Airway epithelial cell (primary cell): ENCODE data around the gene MLXIPL. TPM values are rescaled to one million over a fixed set of nuclear protein-coding genes. Genes with fewer than 3 reads are reported as not detected.

Experiments used
- total RNA-seq: library from RNA; depleted of rRNA; stranded (reverse); fragments of >200 nt; gene quantifications from 2 replicates; pipeline ENCODE4 v1.2.3, GENCODE V29; 2015

The MLXIPL gene, protein sequence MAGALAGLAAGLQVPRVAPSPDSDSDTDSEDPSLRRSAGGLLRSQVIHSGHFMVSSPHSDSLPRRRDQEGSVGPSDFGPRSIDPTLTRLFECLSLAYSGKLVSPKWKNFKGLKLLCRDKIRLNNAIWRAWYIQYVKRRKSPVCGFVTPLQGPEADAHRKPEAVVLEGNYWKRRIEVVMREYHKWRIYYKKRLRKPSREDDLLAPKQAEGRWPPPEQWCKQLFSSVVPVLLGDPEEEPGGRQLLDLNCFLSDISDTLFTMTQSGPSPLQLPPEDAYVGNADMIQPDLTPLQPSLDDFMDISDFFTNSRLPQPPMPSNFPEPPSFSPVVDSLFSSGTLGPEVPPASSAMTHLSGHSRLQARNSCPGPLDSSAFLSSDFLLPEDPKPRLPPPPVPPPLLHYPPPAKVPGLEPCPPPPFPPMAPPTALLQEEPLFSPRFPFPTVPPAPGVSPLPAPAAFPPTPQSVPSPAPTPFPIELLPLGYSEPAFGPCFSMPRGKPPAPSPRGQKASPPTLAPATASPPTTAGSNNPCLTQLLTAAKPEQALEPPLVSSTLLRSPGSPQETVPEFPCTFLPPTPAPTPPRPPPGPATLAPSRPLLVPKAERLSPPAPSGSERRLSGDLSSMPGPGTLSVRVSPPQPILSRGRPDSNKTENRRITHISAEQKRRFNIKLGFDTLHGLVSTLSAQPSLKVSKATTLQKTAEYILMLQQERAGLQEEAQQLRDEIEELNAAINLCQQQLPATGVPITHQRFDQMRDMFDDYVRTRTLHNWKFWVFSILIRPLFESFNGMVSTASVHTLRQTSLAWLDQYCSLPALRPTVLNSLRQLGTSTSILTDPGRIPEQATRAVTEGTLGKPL
- total RNA-seq = 0.07 and 0.09 TPM in 2 replicates

DNA sequence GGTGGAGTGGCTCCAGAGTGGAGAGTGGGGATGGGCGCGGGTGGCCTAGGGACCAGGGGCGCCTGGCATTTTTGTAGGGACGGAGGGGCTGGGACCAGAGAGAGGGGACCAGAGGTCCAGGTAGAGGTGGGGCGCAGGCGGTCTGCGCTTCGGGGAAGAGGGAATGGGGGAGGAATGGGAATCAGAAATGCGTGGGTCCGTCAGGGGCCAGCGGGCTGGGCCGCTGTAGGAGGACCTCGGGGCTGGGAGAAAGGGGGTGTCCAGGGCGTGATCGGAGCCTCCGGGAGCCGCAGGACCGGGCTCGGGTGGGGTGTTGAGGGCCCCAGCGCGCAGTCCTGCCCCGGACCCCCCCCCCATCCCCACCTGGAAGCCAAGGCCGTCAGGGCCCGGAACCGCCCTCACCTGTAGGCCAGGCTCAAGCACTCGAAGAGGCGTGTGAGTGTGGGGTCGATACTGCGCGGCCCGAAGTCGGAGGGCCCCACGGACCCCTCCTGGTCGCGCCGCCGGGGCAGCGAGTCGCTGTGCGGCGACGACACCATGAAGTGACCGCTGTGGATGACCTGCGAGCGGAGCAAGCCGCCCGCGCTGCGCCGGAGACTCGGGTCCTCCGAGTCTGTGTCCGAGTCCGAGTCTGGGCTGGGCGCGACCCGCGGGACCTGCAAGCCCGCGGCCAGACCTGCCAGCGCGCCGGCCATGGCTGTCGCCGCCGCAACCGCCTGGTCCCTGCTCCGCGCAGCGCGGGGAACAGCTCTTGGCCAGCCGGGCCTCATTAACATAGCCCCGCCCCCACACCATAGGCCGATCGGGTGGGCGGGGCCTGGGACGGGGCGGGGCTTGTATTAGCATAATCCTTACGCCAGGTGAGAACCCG, at the start of gene MLXIPL:
Gene MLXIPL (minus strand): TSS at position 725 of the 871 bp plus-strand sequence. CDS start 30 bp downstream, at position 695.

DNA sequence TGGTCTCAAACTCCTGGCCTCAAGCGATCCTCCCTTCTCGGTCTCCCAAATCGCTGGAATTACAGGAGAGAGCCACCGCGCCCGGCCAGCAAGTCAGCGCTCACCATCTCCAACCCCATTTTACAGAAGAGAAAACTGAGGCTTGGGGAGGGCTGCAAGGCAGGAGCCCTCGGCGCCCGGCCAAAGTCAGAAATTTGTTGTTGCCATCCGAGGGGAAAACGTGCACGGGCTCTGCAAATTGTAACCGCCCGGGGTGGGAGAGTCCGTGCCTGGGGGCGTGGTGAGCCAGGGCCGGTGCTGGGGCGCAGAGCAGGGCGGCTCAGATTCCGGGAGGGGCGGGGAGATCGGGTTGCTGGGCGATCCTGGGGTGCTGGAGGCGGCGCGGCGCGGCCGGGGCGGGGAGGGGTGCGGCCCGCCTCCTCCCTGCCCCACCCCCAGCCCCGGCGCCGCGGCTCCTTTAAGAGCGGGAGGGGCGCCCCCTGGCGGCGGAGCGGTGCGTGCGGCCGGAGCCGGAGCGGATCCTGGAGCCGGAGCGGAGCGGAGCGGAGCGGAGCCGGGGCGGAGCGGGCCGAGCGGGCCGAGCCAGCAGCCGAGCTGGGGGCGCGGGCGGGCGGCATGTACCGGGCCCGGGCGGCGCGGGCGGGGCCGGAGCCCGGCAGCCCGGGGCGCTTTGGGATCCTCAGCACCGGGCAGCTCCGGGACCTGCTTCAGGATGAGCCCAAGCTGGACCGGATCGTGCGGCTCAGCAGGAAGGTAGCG, 43.2 kb upstream of the MLXIPL start, which contains the start of gene VPS37D:
Gene VPS37D (plus strand): TSS at position 488 of the 759 bp plus-strand sequence. CDS start 128 bp downstream, at position 616.

DNA sequence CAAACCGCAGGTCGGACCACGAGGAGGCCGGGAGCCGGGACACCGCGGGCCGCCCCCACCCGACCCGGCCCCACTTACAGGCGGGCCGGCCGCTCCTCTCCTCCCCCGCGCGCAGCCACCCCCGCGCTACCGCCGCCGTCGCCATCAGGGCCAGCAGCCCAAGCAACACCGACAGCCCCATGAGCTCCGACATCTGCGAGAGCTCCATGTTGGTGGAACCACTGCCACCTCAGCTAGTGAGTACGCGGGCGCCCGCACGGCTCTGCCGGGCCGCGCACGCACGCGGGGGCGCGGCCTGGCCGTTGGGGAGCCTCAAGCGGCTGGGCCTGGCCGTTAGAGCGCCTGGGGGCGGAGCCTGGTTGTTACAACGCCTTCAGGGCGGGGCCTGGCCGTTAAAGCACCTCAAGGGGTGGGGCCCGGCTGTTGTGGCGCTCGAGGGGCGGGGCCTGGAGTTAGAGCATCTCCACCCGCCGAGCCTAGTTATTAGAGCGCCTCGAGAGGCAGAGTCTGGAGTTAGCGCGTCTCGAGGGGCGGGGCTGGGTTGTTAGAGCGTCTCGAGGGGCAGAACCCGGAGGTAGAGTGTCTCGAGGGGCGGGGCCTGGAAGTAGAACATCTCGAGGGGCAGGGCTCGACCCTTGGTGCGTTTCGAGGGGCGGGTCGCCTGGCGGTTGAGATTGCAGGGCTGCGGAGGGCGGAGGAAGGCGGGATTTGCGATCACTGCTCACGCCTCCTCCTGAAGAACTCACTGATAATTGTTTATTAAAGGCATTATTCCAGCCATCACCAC, 45.8 kb downstream of the MLXIPL start, which contains the start of gene TBL2:
Gene TBL2 (minus strand): TSS at position 238 of the 787 bp plus-strand sequence. CDS start 30 bp downstream, at position 208.

DNA sequence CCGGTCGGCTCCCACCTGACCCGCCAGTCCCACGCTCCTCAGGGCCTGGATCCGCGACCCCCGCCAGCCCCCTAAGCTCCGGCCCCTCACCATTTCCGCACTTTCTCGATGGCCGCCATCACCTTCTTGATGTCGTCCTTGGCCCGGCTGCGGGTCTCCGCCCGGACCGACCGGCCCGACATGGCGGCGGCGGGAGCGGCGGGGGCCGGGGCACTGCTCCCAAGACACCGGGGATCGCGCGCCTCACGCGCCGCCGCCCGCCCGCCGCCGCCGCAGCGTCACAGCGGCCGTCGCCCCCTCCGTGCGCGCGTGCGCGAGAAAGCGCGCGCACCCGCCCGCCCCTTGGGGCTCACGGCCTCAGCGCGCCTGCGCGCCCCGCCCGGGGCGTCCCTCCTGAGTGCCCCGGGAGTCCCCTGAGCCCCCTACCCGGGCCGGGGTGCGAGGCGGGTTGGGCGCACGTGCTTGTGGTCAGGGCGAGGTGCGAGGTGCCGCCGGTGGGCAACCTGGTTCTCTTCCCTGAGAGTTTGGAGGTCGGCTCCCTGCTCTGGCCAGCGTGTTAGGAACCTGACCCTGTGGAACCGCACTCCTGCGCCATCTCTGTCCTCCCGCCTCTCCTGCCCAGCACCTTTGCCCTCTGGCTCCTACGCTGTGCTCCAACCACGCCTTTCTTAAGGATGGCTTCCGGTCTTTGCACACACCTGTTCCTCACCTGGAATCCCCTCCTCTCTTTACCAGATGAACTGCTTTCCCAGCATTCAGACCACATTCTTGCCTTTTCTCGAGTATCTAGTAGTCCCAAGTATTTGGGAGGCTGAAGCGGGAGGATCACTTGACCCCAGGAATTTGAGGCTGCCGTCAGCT, 66.7 kb downstream of the MLXIPL start, which contains the start of gene BCL7B:
Gene BCL7B (minus strand): TSS at position 294 of the 861 bp plus-strand sequence. CDS start 112 bp downstream, at position 182.

Other genes starting within 250 kb of the MLXIPL start
- 0.84 and 0.99 TPM in 2 replicates for gene FZD9, start 190.7 kb downstream of the MLXIPL start, total RNA-seq
- 32.7 and 34.7 TPM in 2 replicates for gene BAZ1B, start 102.2 kb downstream of the MLXIPL start, total RNA-seq
- gene BCL7B, start 66.8 kb downstream of the MLXIPL start, total RNA-seq = 38.9 and 43.7 TPM in 2 replicates
- 27.3 and 41.6 TPM in 2 replicates for gene TBL2, start 45.9 kb downstream of the MLXIPL start, total RNA-seq
- 2.1 and 2.3 TPM in 2 replicates for gene VPS37D, start 43.3 kb upstream of the MLXIPL start, total RNA-seq
- 2.0 and 6.1 TPM in 2 replicates for gene DNAJC30, start 58.9 kb upstream of the MLXIPL start, total RNA-seq
- 64.0 and 88.8 TPM in 2 replicates for gene BUD23, start 59.1 kb upstream of the MLXIPL start, total RNA-seq
- gene STX1A, start 95.1 kb upstream of the MLXIPL start, total RNA-seq = 6.9 and 13.1 TPM in 2 replicates
- gene ABHD11, start 114.3 kb upstream of the MLXIPL start, total RNA-seq = 17.0 and 25.3 TPM in 2 replicates
- 0.28 TPM in 1 of 2 replicates, not detected in the other for gene CLDN3, start 145.7 kb upstream of the MLXIPL start, total RNA-seq
- 126 and 137 TPM in 2 replicates for gene CLDN4, start 206.5 kb upstream of the MLXIPL start, total RNA-seq
- gene METTL27, start 218.0 kb upstream of the MLXIPL start, total RNA-seq = 0.84 and 1.1 TPM in 2 replicates
- not detected in 2 replicates for gene TMEM270, start 236.6 kb upstream of the MLXIPL start, total RNA-seq